ENCODE measurements around the gene MLLT3. TPM values are rescaled to one million over a fixed set of nuclear protein-coding genes. Genes with fewer than 3 reads are reported as not detected.

The MLLT3 gene
- total RNA-seq, 1 experiment from 2014 or later = 21.6 TPM

- H3K36me3 ChIP-seq (ENCODE audit: low read depth) = no peaks in the 10 kb centered on the region
- no peaks in the 10 kb centered on the region for H4K20me1 ChIP-seq (ENCODE audit: insufficient read depth)
- no peak overlapping the region for H3K4me2 ChIP-seq
- intact Hi-C loops (cut with micrococcal nuclease; ENCODE audit: unreplicated experiment) = no loop called here
- no peak overlapping the region for H2AFZ ChIP-seq
- no peaks in the 10 kb centered on the region for H3K9me3 ChIP-seq (ENCODE audit: insufficient read depth, low read depth)
- H3K79me2 ChIP-seq (ENCODE audit: low read depth) = no peaks in the 10 kb centered on the region
- H3K27ac ChIP-seq = no peak overlapping the region
- POLR2A ChIA-PET (ENCODE audit: unreplicated experiment) = no interaction called here
- no TSS peak for BruUV-seq (replicated peaks)
- H3K27me3 ChIP-seq (ENCODE audit: insufficient read depth, low read depth) = no peaks in the 10 kb centered on the region
- TF ChIP-seq CTCF (conservative IDR thresholded peaks at IDR 0.05) = no peak
- TF ChIP-seq EZH2 (IDR thresholded peaks at IDR 0.05; ENCODE audit: low read depth) = no peak
- CTCF ChIA-PET = no interaction called here
- H3K4me1 ChIP-seq (replicated peaks; ENCODE audit: insufficient read depth) = no peaks in the 10 kb centered on the region
- H3K9me2 ChIP-seq (ENCODE audit: insufficient read depth) = no peaks in the 10 kb centered on the region
- H3K4me3 ChIP-seq = no peak overlapping the region
- no peak for DNase-seq
- no peaks in the 10 kb centered on the region for H3F3A ChIP-seq (ENCODE audit: insufficient read depth, low read depth)
Observed at GRCh38 chr9:20364959-20365358, 257.3 kb downstream of the MLLT3 start.

- TF ChIP-seq EZH2 (IDR thresholded peaks at IDR 0.05; ENCODE audit: low read depth) = no peak
- TF ChIP-seq CTCF (conservative IDR thresholded peaks at IDR 0.05) = no peak
- H3F3A ChIP-seq (ENCODE audit: insufficient read depth, low read depth) = peaks cover 3% of the 10 kb centered on the region; the same call in 1 of the 2 replicates
- no peak overlapping the region for H3K27ac ChIP-seq
- H3K27me3 ChIP-seq (ENCODE audit: insufficient read depth, low read depth) = no peaks in the 10 kb centered on the region
- no peaks in the 10 kb centered on the region for H3K9me2 ChIP-seq (ENCODE audit: insufficient read depth)
- peaks cover 5% of the 10 kb centered on the region for H3K4me1 ChIP-seq (replicated peaks; ENCODE audit: insufficient read depth)
- H3K79me2 ChIP-seq (ENCODE audit: low read depth) = no peaks in the 10 kb centered on the region
- H4K20me1 ChIP-seq (ENCODE audit: insufficient read depth) = no peaks in the 10 kb centered on the region
- H3K4me2 ChIP-seq = no peak overlapping the region
- DNase-seq = no peak
- BruUV-seq (replicated peaks) = no TSS peak
- H2AFZ ChIP-seq = no peak overlapping the region
- ChIA-PET CTCF (no interaction called here), POLR2A (ENCODE audit: unreplicated experiment) (no interaction called here)
- no peaks in the 10 kb centered on the region for H3K36me3 ChIP-seq (ENCODE audit: low read depth)
- no peaks in the 10 kb centered on the region for H3K9me3 ChIP-seq (ENCODE audit: insufficient read depth, low read depth)
- intact Hi-C loops (cut with micrococcal nuclease; ENCODE audit: unreplicated experiment) = no loop called here
- H3K4me3 ChIP-seq = no peak overlapping the region
Observed at GRCh38 chr9:20363233-20363632, 259.1 kb downstream of the MLLT3 start.

- no TSS peak for BruUV-seq (replicated peaks)
- ChIA-PET CTCF (no interaction called here), POLR2A (ENCODE audit: unreplicated experiment) (no interaction called here)
- Histone ChIP-seq H3K27ac (no peak overlapping the region), H3K27me3 (ENCODE audit: insufficient read depth, low read depth) (no peaks in the 10 kb centered on the region), H3F3A (ENCODE audit: insufficient read depth, low read depth) (peaks cover 9% of the 10 kb centered on the region; the same call in 1 of the 2 replicates), H3K4me3 (no peak overlapping the region), H3K9me3 (ENCODE audit: insufficient read depth, low read depth) (no peaks in the 10 kb centered on the region), H3K4me2 (no peak overlapping the region), H2AFZ (no peak overlapping the region), H3K79me2 (ENCODE audit: low read depth) (no peaks in the 10 kb centered on the region), H3K9me2 (ENCODE audit: insufficient read depth) (no peaks in the 10 kb centered on the region), H3K36me3 (ENCODE audit: low read depth) (no peaks in the 10 kb centered on the region), H4K20me1 (ENCODE audit: insufficient read depth) (no peaks in the 10 kb centered on the region), H3K4me1 (replicated peaks; ENCODE audit: insufficient read depth) (peaks cover 19% of the 10 kb centered on the region)
- no peak for TF ChIP-seq CTCF (conservative IDR thresholded peaks at IDR 0.05)
- no peak for TF ChIP-seq EZH2 (IDR thresholded peaks at IDR 0.05; ENCODE audit: low read depth)
- intact Hi-C loops (cut with micrococcal nuclease; ENCODE audit: unreplicated experiment) = no loop called here
- DNase-seq = no peak
Observed at GRCh38 chr9:20361656-20362570, 260.4 kb downstream of the MLLT3 start.
